Left lung (tissue), 10 donors: ENCODE data around the gene NEU2. TPM values are rescaled to one million over a fixed set of nuclear protein-coding genes. Genes with fewer than 3 reads are reported as not detected.
"Not testable (repeated sequence)": the region's sequence is repeated elsewhere in the genome, so short reads cannot be mapped to it uniquely, and the experiment has no call there.

Experiments
- ATAC-seq: fragments of 200-7000 bp; cut with Tn5 transposase; one replicate; pipeline ENCODE4 v1.9.1; 2020; ENCODE audit warnings: moderate library complexity
- DNase-seq, 4 donors: peaks; one replicate each; pipeline ENCODE4 v3.0.0-alpha.2; 2013 to 2020
- H3K27ac ChIP-seq, 2 donors: fragments of 200-600 bp; sonication (generic) in 1 of 2; one replicate each; pipeline versions ENCODE4 v1.5.0 to v1.8.0; 2020 to 2021
- H3K27me3 ChIP-seq, 2 donors: fragments of 200-600 bp; sonication (generic) in 1 of 2; one replicate each; pipeline versions ENCODE4 v1.5.0 to v1.8.0; 2020 to 2021
- H3K36me3 ChIP-seq, 2 donors: fragments of 200-600 bp; sonication (generic) in 1 of 2; one replicate each; pipeline versions ENCODE4 v1.5.0 to v1.8.0; 2020 to 2021
- H3K4me1 ChIP-seq, 2 donors: fragments of 200-600 bp; one replicate each; pipeline ENCODE4 v1.8.0; 2021
- H3K4me3 ChIP-seq, 2 donors: fragments of 200-600 bp; sonication (generic) in 1 of 2; one replicate each; pipeline versions ENCODE4 v1.5.0 to v1.8.0; 2020 to 2021; ENCODE audit warnings: mild to moderate bottlenecking in 1 of 2
- H3K9me3 ChIP-seq, 2 donors: fragments of 200-600 bp; sonication (generic) in 1 of 2; one replicate each; pipeline versions ENCODE4 v1.5.0 to v1.8.0; 2020 to 2021
- CTCF ChIP-seq, 2 donors: fragments of 200-600 bp; sonication (generic) in 1 of 2; IDR thresholded peaks; one replicate each; pipeline versions ENCODE4 v1.5.0 to v1.8.0; 2021; ENCODE audit warnings: antibody characterized with exemption in 2 of 2
- intact Hi-C, 2 donors: fragments of 100-400 bp; cut with DNase I; formaldehyde crosslinking; loops; one replicate each; pipeline versions ENCODE4 v1.11.2 to v1.14.2; 2022
- polyA plus RNA-seq, 6 donors: library from polyadenylated mRNA; unstranded; fragments of 120-200 nt; gene quantifications; one replicate each; pipeline ENCODE4 v1.2.1, GENCODE V29; 2013; ENCODE audit not compliant: insufficient read length in 6 of 6
- total RNA-seq, 2 donors: library from RNA; stranded (reverse); fragmentation: NEBNext Ultra II Directional; extraction: Animal tissue kit (Norgen Biotek cat#: 25700); gene quantifications; one replicate each; pipeline ENCODE4 v1.2.1, GENCODE V29; 2021
- donor health status: DM: no; HTN: yes; CAD: no.
- donor health status: DM: no; HTN: no; CAD: no.

Gene NEU2
- total and polyA plus RNA-seq, 8 donors: not detected

- Histone ChIP-seq H3K4me1 (peaks cover 0 to 7% of the 10 kb centered on the region in 2 donors), H3K36me3 (no peaks in the 10 kb centered on the region), H3K9me3 (no peaks in the 10 kb centered on the region), H3K4me3 (no peak overlapping the region), H3K27me3 (no peaks in the 10 kb centered on the region), H3K27ac (no peak overlapping the region)
- DNase-seq (no peak), ATAC-seq (no peak)
- intact Hi-C loops: no loop called here
- no peak for TF ChIP-seq CTCF (IDR thresholded peaks at IDR 0.05)
These were observed 15.2 kb downstream of the NEU2 start for GRCh38 chr2:233047667-233048066.

GRCh38 chr2:233048569-233049193, 16.2 kb downstream of the NEU2 start:
- intact Hi-C loops: no loop called here
- ATAC-seq: no peak
- Histone ChIP-seq H3K36me3 (no peaks in the 10 kb centered on the region), H3K27me3 (no peaks in the 10 kb centered on the region), H3K9me3 (no peaks in the 10 kb centered on the region), H3K4me3 (no peak overlapping the region), H3K27ac (no peak overlapping the region), H3K4me1 (peaks cover 0 to 10% of the 10 kb centered on the region in 2 donors)
- TF ChIP-seq CTCF (IDR thresholded peaks at IDR 0.05): no peak
- DNase-seq: no peak

GRCh38 chr2:233049194-233049761, 16.8 kb downstream of the NEU2 start:
- no peaks in the 10 kb centered on the region for H3K27me3 ChIP-seq
- ATAC-seq (no peak), DNase-seq (no peak)
- no peaks in the 10 kb centered on the region for H3K9me3 ChIP-seq
- no peak overlapping the region for H3K27ac ChIP-seq
- intact Hi-C loops: no loop called here
- no peak overlapping the region for H3K4me3 ChIP-seq
- peaks cover 6 to 16% of the 10 kb centered on the region in 2 donors for H3K4me1 ChIP-seq
- H3K36me3 ChIP-seq: no peaks in the 10 kb centered on the region
- no peak for TF ChIP-seq CTCF (IDR thresholded peaks at IDR 0.05)

- H3K36me3 ChIP-seq: no peaks in the 10 kb centered on the region
- H3K27me3 ChIP-seq: no peaks in the 10 kb centered on the region
- peak in 2 of 4 donors; percentile 69 to 84 for DNase-seq
- H3K27ac ChIP-seq: peak overlapping the region in 1 of 2 donors; percentile 42
- TF ChIP-seq CTCF (IDR thresholded peaks at IDR 0.05): no peak
- no peak overlapping the region for H3K4me3 ChIP-seq
- H3K9me3 ChIP-seq: no peaks in the 10 kb centered on the region
- intact Hi-C loops: no loop called here
- peaks cover 8 to 18% of the 10 kb centered on the region in 2 donors for H3K4me1 ChIP-seq
- ATAC-seq: peak; percentile 86
These were observed 19.0 kb downstream of the NEU2 start for GRCh38 chr2:233051241-233052149.

GRCh38 chr2:233052517-233052916, 20.0 kb downstream of the NEU2 start:
- ATAC-seq, H3K27ac ChIP-seq, H3K4me3 ChIP-seq, H3K9me3 ChIP-seq, H3K27me3 ChIP-seq, intact Hi-C loops, H3K36me3 ChIP-seq, DNase-seq: not testable (repeated sequence)
- peaks cover 8 to 18% of the 10 kb centered on the region in 2 donors for H3K4me1 ChIP-seq
